Measurements from ENCODE around the gene RNF144A. TPM values are rescaled to one million over a fixed set of nuclear protein-coding genes. Genes with fewer than 3 reads are reported as not detected.

Gene RNF144A
- total RNA-seq, 1 donor from 2014 or later, result 9.6 TPM

DNA sequence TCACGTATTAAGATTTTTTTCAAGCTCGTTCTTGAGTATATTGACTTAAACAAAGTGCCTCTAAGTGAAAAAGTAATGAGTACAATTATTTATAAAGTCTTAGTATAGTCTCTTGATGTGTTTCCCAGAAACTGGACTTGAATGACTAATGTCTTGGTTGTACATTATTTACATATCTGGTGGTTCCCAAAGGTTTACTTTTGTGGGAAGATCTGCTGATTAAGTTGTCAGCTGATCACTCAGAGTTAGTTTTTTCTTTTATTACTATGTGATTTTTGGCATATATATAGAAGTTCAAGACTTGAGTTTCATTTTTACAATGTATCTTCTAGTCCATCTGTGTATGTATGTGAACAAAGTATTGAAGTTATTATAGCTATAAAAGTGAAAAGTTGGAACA, 29.5 kb downstream of the RNF144A start:
- H3K4me1 Mint-ChIP-seq (ENCODE audit: unreplicated experiment), result peaks cover 51% of the 10 kb centered on the region
- TF ChIP-seq, protein P1, sequence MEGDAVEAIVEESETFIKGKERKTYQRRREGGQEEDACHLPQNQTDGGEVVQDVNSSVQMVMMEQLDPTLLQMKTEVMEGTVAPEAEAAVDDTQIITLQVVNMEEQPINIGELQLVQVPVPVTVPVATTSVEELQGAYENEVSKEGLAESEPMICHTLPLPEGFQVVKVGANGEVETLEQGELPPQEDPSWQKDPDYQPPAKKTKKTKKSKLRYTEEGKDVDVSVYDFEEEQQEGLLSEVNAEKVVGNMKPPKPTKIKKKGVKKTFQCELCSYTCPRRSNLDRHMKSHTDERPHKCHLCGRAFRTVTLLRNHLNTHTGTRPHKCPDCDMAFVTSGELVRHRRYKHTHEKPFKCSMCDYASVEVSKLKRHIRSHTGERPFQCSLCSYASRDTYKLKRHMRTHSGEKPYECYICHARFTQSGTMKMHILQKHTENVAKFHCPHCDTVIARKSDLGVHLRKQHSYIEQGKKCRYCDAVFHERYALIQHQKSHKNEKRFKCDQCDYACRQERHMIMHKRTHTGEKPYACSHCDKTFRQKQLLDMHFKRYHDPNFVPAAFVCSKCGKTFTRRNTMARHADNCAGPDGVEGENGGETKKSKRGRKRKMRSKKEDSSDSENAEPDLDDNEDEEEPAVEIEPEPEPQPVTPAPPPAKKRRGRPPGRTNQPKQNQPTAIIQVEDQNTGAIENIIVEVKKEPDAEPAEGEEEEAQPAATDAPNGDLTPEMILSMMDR (IDR thresholded peaks at IDR 0.05), result no peak
- H3K4me3 Mint-ChIP-seq (ENCODE audit: unreplicated experiment), result no peak overlapping the region
- DNase-seq (ENCODE audit: extremely low spot score, unreplicated experiment), result no peak
- H3K36me3 Mint-ChIP-seq (ENCODE audit: unreplicated experiment), result peaks cover 13% of the 10 kb centered on the region
- no peaks in the 10 kb centered on the region for H3K9me3 Mint-ChIP-seq (ENCODE audit: unreplicated experiment)
- H3K27me3 Mint-ChIP-seq (ENCODE audit: unreplicated experiment), result no peaks in the 10 kb centered on the region
- H3K27ac Mint-ChIP-seq (ENCODE audit: unreplicated experiment), result no peak overlapping the region

DNA sequence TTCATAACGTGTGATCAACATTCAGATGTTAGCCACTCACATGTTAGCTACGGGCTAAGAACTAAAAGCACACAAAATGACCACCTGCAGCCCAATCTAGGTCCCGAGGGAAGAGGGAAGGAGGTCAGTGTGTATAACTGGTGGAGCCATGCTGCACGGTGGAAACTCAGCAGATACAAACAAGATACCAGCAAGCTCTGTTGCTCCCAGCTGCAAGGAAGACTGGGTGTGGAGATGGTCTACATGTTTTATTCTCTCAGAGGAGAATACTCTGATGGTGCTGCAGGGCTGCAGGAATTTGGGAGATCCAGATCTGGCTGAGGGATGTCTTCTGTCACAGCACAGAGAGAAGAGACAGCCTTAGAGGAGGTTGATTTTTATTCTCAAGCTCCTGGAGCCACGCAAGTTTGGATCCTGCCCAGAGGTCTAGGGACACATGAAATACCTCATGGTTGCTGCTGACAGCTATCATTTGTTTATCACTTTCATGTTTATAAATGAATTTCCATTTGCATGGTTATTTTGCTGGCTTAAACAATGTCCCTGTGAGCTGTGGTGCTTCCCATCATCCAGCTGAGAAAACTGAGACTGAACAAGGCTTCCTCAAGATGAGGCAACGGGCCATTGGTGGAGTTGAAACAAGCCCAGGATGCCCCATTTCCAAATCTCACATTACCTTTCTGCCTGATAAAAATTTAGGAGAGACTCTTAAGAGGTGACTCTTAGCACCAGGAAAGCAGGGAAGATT, 30.9 kb downstream of the RNF144A start:
- Mint-ChIP-seq H3K27ac (ENCODE audit: unreplicated experiment) (peak overlapping the region; percentile 5), H3K4me3 (ENCODE audit: unreplicated experiment) (no peak overlapping the region), H3K27me3 (ENCODE audit: unreplicated experiment) (no peaks in the 10 kb centered on the region), H3K4me1 (ENCODE audit: unreplicated experiment) (peaks cover 63% of the 10 kb centered on the region), H3K36me3 (ENCODE audit: unreplicated experiment) (peaks cover 7% of the 10 kb centered on the region), H3K9me3 (ENCODE audit: unreplicated experiment) (no peaks in the 10 kb centered on the region)
- peak; percentile 25 for DNase-seq (ENCODE audit: extremely low spot score, unreplicated experiment)
- TF ChIP-seq, protein P1 (IDR thresholded peaks at IDR 0.05), result no peak

DNA sequence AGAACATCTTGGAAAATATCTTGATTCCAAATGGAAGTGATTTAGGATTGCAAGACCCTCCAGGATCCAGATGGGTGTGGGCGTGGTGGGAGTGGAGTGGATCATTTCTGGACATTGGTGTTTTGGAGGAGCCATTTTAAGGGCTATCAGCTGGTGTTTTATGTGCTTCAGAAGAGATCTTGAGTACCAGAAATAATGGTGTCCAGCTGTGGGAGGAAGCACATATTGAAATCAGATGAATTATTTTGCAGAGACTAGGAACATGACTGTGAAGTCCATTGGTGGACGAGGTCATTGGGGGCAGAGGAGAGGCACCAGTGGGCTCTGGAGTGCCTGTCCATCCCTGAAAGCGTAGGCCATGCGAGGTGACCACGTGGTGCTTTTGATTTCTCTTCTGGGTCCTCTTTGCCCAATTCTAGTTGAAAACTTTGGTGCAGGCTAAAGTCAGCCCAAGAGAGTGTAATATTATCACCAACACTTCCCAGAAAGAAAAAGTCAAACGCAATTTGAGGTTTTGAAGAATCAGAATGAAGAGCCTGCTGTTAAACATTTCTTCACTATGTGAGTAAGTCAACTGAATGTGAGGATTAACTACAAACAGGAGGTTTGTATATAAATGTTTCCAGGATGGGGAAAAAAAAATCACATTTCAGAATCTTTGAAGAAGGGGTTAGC, 31.6 kb downstream of the RNF144A start:
- Mint-ChIP-seq H3K9me3 (ENCODE audit: unreplicated experiment) (no peaks in the 10 kb centered on the region), H3K4me3 (ENCODE audit: unreplicated experiment) (no peak overlapping the region), H3K27me3 (ENCODE audit: unreplicated experiment) (no peaks in the 10 kb centered on the region), H3K36me3 (ENCODE audit: unreplicated experiment) (peaks cover 1% of the 10 kb centered on the region), H3K27ac (ENCODE audit: unreplicated experiment) (no peak overlapping the region), H3K4me1 (ENCODE audit: unreplicated experiment) (peaks cover 66% of the 10 kb centered on the region)
- TF ChIP-seq, protein P1 (IDR thresholded peaks at IDR 0.05), result no peak
- peak; percentile 48 for DNase-seq (ENCODE audit: extremely low spot score, unreplicated experiment)

DNA sequence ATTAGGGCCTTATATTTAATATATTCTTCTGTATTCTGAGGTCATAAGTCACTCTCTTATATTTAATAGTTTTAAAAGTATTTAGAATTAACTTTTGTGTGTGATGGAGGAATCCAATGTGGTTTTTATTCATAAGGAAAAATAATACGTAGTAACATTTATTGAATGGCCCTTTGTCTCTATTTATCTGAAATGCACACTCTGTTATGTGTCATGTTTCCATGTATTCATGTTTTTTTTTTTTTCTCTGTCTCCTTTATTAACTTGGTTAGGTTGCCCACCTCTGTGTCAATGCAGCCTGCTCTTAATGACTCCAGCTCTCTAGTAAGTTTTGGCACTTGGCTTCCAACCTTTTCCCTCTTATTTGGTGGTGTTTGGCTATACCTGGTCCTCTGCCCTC, 33.8 kb downstream of the RNF144A start:
- Mint-ChIP-seq H3K36me3 (ENCODE audit: unreplicated experiment) (peaks cover 1% of the 10 kb centered on the region), H3K27me3 (ENCODE audit: unreplicated experiment) (no peaks in the 10 kb centered on the region), H3K27ac (ENCODE audit: unreplicated experiment) (no peak overlapping the region), H3K4me3 (ENCODE audit: unreplicated experiment) (no peak overlapping the region), H3K9me3 (ENCODE audit: unreplicated experiment) (no peaks in the 10 kb centered on the region), H3K4me1 (ENCODE audit: unreplicated experiment) (peaks cover 72% of the 10 kb centered on the region)
- TF ChIP-seq, protein P1 (IDR thresholded peaks at IDR 0.05), result no peak
- DNase-seq (ENCODE audit: extremely low spot score, unreplicated experiment), result no peak

DNA sequence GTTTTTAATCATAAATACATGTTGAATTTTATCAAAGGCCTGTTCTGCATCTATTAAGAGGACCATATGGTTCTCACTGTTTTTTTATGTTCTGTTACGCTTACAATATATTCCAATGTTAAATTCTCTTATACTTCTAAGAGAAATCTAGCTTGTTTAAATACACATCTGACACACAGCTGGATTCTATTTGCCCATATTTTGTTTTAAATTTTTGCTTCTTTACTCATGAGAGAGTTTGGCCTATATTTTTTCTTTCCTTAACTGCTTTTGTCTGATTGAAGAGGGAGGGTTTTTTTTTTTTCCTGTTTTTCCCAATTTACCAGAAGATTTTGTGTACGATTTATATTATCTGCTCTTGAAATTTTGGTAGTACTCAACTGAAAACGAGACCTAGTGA, 34.9 kb downstream of the RNF144A start:
- no peaks in the 10 kb centered on the region for H3K9me3 Mint-ChIP-seq (ENCODE audit: unreplicated experiment)
- H3K4me1 Mint-ChIP-seq (ENCODE audit: unreplicated experiment), result peaks cover 70% of the 10 kb centered on the region
- H3K27me3 Mint-ChIP-seq (ENCODE audit: unreplicated experiment), result no peaks in the 10 kb centered on the region
- peak overlapping the region; percentile 86 for H3K27ac Mint-ChIP-seq (ENCODE audit: unreplicated experiment)
- no peak overlapping the region for H3K4me3 Mint-ChIP-seq (ENCODE audit: unreplicated experiment)
- TF ChIP-seq, protein P1 (IDR thresholded peaks at IDR 0.05), result no peak
- DNase-seq (ENCODE audit: extremely low spot score, unreplicated experiment), result no peak
- peaks cover 1% of the 10 kb centered on the region for H3K36me3 Mint-ChIP-seq (ENCODE audit: unreplicated experiment)

All from osteocyte (in vitro differentiated cells).